ENCODE measurements around the gene PATJ.
"Not testable (repeated sequence)": the region's sequence is repeated elsewhere in the genome, so short reads cannot be mapped to it uniquely, and the experiment has no call there.

Gene PATJ

DNA sequence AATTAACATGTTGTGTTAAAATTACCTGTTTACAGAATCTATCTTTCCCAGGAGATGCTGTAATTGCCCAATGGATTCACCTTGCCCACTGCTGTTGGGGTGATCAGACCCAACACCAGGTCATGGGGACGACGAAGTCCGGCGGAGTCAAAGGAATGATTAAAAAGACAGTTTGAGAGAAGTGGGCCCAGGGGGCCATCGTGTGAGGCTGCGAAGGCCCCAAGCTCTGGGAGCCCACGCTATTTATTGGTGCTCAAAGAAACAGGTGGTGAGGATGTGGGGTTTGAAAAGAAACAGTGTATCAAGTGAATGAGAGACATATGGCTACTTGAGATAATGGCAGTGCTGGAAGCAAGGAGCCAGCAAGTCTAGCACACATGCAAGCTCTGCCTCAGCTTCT is 436.1 kb downstream of the PATJ start:
- Mint-ChIP-seq H3K4me3 (no peak overlapping the region), H3K4me1 (ENCODE audit: low read depth) (no peaks in the 10 kb centered on the region), H3K9me3 (no peaks in the 10 kb centered on the region), H3K36me3 (ENCODE audit: low read depth) (no peaks in the 10 kb centered on the region), H3K27ac (no peak overlapping the region), H3K27me3 (ENCODE audit: low read depth) (peaks cover 11% of the 10 kb centered on the region)

- H3K36me3 Mint-ChIP-seq (ENCODE audit: low read depth); H3K4me1 Mint-ChIP-seq (ENCODE audit: low read depth); H3K9me3 Mint-ChIP-seq; H3K4me3 Mint-ChIP-seq; H3K27ac Mint-ChIP-seq: not testable (repeated sequence)
- H3K27me3 Mint-ChIP-seq (ENCODE audit: low read depth): peaks cover 11% of the 10 kb centered on the region
These were observed 437.8 kb downstream of the PATJ start for GRCh38 chr1:62180054-62180453.

DNA sequence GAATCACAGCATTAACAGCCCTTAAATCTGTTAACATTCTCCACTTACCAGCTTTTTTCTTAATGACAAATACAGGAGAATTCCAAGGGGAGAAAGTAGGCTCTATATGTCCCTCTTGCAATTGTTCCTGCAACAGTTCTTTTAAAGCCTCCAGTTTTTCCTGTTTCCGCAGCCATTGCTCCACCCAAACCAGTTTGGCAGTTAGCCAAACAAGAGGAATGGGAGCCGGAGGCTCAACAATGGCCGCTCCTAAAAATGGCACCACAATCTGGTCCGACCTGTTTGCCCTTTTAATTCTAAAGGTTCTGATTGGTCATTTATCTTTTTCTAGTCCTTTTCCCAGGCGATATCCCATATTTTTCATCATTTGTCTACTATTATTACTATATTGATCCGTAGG is 438.4 kb downstream of the PATJ start:
- Mint-ChIP-seq H3K4me1 (ENCODE audit: low read depth) (no peaks in the 10 kb centered on the region), H3K9me3 (no peaks in the 10 kb centered on the region), H3K4me3 (no peak overlapping the region), H3K27ac (no peak overlapping the region), H3K27me3 (ENCODE audit: low read depth) (peaks cover 11% of the 10 kb centered on the region), H3K36me3 (ENCODE audit: low read depth) (no peaks in the 10 kb centered on the region)

DNA sequence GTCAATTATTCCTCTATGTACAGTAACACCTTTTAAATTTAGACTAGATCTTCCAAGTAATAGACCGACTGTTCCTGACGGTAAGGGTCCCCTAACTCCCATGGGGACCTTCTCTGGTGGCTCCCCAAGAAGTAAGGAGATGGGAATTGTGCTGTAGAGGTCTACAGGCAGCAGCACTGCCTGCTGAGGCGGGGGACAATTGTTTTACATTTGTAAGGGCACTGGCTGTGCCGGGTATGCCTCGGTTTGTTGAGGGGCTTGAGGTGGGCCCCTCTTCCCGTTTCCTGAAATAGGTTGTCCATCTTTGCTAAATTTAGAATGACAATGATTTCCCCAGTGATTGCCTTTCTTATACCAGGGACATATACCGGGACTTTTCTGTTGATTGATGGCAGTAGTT is 439.3 kb downstream of the PATJ start:
- Mint-ChIP-seq H3K36me3 (ENCODE audit: low read depth) (no peaks in the 10 kb centered on the region), H3K4me1 (ENCODE audit: low read depth) (no peaks in the 10 kb centered on the region), H3K27me3 (ENCODE audit: low read depth) (peaks cover 11% of the 10 kb centered on the region), H3K27ac (no peak overlapping the region), H3K4me3 (no peak overlapping the region), H3K9me3 (no peaks in the 10 kb centered on the region)

DNA sequence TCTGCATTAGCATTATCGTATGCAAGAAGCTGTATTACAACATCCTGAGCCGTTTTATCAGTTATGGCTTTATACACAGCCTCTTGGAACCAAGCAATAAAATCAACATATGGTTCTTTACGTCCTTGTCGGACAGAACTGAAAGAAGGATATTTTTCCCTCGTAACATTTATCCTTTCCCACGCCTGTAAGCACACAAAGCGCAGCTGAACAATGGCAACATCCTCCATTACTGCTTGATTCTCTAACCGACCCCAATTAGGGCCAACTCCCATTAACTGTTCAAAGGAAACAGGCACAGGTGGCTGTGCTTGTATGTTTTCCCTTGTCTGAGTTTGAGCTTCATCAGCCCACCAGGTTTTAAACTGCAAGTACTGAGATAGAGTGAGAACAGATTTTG is 439.9 kb downstream of the PATJ start:
- H3K4me3 Mint-ChIP-seq; H3K4me1 Mint-ChIP-seq (ENCODE audit: low read depth); H3K27ac Mint-ChIP-seq; H3K36me3 Mint-ChIP-seq (ENCODE audit: low read depth); H3K9me3 Mint-ChIP-seq: not testable (repeated sequence)
- peaks cover 11% of the 10 kb centered on the region for H3K27me3 Mint-ChIP-seq (ENCODE audit: low read depth)

DNA sequence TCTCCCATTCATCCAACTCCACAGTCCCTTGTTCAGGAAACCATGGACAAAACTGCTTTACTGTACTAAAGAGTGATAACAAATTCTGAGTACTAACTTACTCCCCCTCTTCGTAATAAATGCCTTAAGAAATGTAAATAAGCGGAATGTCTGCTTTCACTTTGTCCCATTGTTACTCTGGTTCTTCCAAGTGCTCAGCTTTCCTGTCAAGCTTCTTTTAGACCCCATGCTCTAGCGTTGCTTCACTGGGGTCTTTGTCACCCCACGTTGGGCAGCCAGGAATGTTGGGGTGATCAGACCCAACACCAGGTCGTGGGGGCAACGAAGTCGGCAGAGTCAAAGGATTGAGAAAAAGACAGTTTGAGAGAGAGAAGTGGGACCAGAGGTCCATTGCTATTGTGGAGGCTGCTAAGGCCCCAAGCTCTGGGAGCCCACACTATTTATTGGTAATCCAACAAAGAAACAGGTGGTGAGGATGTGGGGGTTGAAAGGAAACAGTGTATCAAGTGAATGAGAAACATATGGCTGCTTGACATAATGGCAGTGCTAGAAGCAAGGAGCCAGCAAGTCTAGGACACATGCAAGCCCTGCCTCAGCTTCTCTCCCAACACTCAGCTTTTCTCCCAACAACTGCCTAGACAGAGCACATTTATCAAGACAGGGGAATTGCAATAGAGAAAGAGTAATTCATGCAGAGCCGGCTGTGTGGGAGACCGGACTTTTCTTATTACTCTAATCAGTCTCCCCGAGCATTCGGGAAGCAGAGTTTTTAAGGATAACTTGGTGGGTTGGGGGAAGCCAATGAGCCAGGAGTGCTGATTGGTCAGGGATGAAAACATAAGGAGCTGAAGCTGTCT is 441.1 kb downstream of the PATJ start:
- H3K36me3 Mint-ChIP-seq (ENCODE audit: low read depth); H3K4me1 Mint-ChIP-seq (ENCODE audit: low read depth); H3K9me3 Mint-ChIP-seq; H3K4me3 Mint-ChIP-seq; H3K27ac Mint-ChIP-seq: not testable (repeated sequence)
- H3K27me3 Mint-ChIP-seq (ENCODE audit: low read depth): peaks cover 11% of the 10 kb centered on the region

DNA sequence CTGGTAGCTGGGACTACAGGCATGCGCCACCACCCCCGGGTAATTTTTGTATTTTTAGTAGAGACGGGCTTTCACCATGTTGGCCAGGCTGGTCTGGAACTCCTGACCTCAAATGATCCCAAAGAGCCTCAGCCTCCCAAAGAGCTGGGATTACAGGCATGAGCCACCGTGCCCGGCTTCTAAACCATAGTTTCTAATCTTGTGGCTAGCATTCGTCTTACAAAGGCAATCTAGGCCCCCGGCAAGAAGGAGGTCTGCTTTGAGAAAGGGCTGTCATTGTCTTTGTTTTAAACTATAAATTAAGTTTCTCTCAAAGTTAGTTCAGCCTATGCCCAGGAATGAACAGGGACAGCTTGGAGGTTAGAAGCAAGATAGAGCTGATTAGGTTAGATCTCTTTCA is 442.1 kb downstream of the PATJ start:
- Mint-ChIP-seq H3K4me1 (ENCODE audit: low read depth) (no peaks in the 10 kb centered on the region), H3K27ac (no peak overlapping the region), H3K27me3 (ENCODE audit: low read depth) (peaks cover 11% of the 10 kb centered on the region), H3K9me3 (no peaks in the 10 kb centered on the region), H3K36me3 (ENCODE audit: low read depth) (no peaks in the 10 kb centered on the region), H3K4me3 (no peak overlapping the region)

DNA sequence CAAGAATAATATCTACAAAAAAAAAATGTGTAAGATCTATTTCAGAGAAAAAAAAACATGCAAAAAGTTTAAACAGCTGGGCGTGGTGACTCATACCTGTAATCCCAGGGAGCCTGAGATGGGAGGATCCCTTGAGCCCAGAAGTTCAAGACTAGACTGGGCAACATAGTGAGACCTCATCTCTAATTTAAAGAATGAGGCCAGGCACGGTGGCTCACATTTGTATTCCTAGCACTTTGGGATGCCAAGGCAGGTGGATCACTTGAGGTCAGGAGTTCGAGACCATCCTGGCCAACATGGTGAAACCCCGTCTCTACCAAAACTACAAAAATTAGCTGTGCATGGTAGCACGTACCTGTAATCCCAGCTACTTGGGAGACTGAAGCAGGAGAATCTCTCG is 443.0 kb downstream of the PATJ start:
- H3K9me3 Mint-ChIP-seq; H3K4me3 Mint-ChIP-seq; H3K27me3 Mint-ChIP-seq (ENCODE audit: low read depth); H3K4me1 Mint-ChIP-seq (ENCODE audit: low read depth); H3K36me3 Mint-ChIP-seq (ENCODE audit: low read depth); H3K27ac Mint-ChIP-seq: not testable (repeated sequence)

DNA sequence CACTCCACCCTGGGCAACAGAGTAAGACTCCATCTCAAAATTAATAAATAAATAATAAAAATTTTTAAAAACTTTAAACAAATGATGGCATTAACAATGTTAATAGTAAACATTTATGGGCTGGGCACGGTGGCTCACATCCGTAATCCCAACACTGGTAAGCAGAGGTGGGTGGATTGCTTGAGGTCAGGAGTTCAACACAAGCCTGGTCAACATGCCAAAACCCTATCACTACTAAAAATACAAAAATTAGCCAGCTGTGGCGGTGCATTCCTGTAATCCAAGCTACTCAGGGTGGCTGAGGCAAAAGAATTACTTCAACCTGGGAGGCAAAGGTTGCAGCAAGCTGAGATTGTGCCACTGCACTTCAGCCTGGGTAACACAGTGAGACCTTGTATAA is 443.4 kb downstream of the PATJ start:
- H3K9me3 Mint-ChIP-seq: no peaks in the 10 kb centered on the region
- H3K4me1 Mint-ChIP-seq (ENCODE audit: low read depth): no peaks in the 10 kb centered on the region
- no peaks in the 10 kb centered on the region for H3K36me3 Mint-ChIP-seq (ENCODE audit: low read depth)
- peaks cover 7% of the 10 kb centered on the region for H3K27me3 Mint-ChIP-seq (ENCODE audit: low read depth)
- H3K4me3 Mint-ChIP-seq: no peak overlapping the region
- H3K27ac Mint-ChIP-seq: no peak overlapping the region

DNA sequence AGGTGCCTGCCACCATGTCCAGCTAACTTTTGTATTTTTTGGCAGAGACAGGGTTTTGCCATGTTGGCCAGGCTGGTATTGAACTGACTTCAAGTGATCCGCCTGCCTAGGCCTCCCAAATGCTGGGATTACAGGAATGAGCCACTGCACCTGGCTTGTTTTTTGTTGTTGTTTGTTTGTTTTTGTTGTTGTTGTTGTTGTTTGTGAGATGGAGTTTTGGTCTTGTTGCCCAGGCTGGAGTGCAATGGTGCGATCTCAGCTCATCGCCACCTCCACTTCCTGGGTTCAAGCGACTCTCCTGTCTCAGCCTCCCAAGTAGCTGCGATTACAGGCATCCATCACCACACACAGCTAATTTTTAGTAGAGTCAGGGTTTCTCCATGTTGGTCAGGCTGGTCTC is 445.3 kb downstream of the PATJ start:
- no peak overlapping the region for H3K4me3 Mint-ChIP-seq
- no peaks in the 10 kb centered on the region for H3K4me1 Mint-ChIP-seq (ENCODE audit: low read depth)
- no peak overlapping the region for H3K27ac Mint-ChIP-seq
- H3K27me3 Mint-ChIP-seq (ENCODE audit: low read depth): no peaks in the 10 kb centered on the region
- no peaks in the 10 kb centered on the region for H3K9me3 Mint-ChIP-seq
- H3K36me3 Mint-ChIP-seq (ENCODE audit: low read depth): no peaks in the 10 kb centered on the region

GRCh38 chr1:62188111-62188510 is 445.8 kb downstream of the PATJ start:
- Mint-ChIP-seq H3K4me1 (ENCODE audit: low read depth) (no peaks in the 10 kb centered on the region), H3K27ac (no peak overlapping the region), H3K36me3 (ENCODE audit: low read depth) (no peaks in the 10 kb centered on the region)

DNA sequence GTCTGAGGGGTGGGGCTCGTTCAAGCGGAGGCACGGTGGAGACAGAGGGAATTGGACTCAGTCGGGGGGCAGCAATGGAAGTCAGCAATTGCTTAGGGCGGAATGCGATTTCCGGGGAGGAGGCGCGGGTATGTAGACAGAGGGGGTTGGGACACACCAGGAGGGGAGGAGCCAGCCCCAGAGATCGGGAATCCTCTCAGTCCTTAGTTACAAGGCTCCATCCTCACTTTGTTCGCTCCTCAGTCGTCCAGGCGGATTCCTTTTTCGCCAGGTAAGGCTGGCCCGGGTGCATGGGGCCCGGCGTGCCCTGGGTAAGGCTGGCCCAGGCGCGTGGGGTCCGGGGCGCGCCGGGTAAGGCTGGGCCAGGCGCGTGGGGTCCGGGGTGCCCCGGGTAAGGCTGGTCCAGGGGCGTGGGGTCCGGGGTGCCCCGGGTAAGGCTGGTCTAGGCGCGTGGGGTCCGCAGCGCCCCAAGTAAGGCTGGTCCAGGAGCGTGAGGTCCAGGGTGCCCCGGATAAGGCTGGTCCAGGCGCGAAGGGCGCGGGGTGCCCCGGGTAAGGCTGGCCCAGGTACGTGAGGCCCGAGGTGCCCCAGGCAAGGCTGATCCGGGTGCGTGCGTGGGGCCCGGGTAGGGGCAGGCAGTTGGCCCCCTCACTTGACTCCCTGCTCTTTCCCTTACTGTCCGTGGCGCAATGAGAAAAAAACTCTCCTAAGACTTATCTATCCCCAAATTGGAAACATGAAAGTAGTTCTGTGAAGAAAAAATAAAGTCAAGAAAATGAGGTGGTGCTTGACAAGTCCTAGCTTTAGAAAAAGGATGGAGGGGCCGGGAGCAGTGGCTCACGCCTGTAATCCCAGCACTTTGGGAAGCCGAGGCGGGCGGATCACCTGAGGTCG is 452.6 kb downstream of the PATJ start, which contains the start of gene L1TD1:
TSS of gene L1TD1 (plus strand) at position 199 of the 894 bp plus-strand sequence. CDS start 11,780 bp downstream, outside the sequence.
- H3K27me3 Mint-ChIP-seq (ENCODE audit: low read depth): peaks cover 23% of the 10 kb centered on the region
- H3K36me3 Mint-ChIP-seq (ENCODE audit: low read depth): no peaks in the 10 kb centered on the region
- H3K4me3 Mint-ChIP-seq: no peak within 1 kb of the TSS
- H3K4me1 Mint-ChIP-seq (ENCODE audit: low read depth): no peaks in the 10 kb centered on the region
- no peak within 1 kb of the TSS for H3K27ac Mint-ChIP-seq
- H3K9me3 Mint-ChIP-seq: no peaks in the 10 kb centered on the region

More at GRCh38 chr1:62188111-62188510, 445.8 kb downstream of the PATJ start:
- Mint-ChIP-seq H3K27me3 (ENCODE audit: low read depth) (no peaks in the 10 kb centered on the region), H3K9me3 (no peaks in the 10 kb centered on the region), H3K4me3 (no peak overlapping the region)

GRCh38 chr1:62196086-62196690 is 453.9 kb downstream of the PATJ start:
- no peaks in the 10 kb centered on the region for H3K4me1 Mint-ChIP-seq (ENCODE audit: low read depth)
- H3K4me3 Mint-ChIP-seq: no peak overlapping the region
- H3K9me3 Mint-ChIP-seq: no peaks in the 10 kb centered on the region
- H3K27me3 Mint-ChIP-seq (ENCODE audit: low read depth): peaks cover 23% of the 10 kb centered on the region
- no peak overlapping the region for H3K27ac Mint-ChIP-seq
- H3K36me3 Mint-ChIP-seq (ENCODE audit: low read depth): no peaks in the 10 kb centered on the region

DNA sequence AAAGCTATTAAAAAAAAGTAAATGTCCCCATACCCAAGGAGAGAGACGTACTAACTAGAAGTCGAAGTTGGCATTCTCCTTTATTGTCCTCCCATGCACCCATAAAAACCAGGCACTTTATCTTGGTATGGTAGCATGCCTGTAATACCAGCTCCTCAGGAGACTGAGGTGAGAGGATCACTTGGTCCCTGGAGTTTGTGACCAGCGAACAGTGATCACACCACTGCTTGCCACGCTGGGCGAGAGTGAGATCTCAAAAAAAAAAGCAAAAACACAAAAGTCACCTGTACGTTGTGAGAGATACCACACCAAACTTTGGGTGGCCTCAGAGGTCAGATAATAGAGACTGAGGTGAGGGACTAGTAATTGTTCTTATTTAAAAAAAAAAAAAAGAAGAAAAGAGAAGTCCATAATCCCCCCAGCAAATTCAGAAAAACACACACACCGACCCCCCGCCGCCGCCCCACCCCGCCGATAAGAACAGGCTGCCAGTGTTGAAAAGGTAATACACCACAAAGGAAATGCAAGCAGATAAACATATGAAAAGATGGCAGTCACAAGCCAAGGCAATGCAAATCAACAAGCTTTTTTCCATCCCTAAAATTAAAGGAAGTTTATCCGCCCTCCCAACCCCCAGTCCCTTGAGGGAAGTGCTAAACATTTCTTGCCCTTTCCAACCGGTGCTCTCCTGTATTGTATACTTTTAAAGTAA is 455.9 kb downstream of the PATJ start:
- no peak overlapping the region for H3K27ac Mint-ChIP-seq
- no peak overlapping the region for H3K4me3 Mint-ChIP-seq
- no peaks in the 10 kb centered on the region for H3K36me3 Mint-ChIP-seq (ENCODE audit: low read depth)
- peaks cover 23% of the 10 kb centered on the region for H3K27me3 Mint-ChIP-seq (ENCODE audit: low read depth)
- no peaks in the 10 kb centered on the region for H3K4me1 Mint-ChIP-seq (ENCODE audit: low read depth)
- H3K9me3 Mint-ChIP-seq: no peaks in the 10 kb centered on the region
